Suprapubic skin (tissue), 4 donors: ENCODE results near the gene HERC4. TPM values are rescaled to one million over a fixed set of nuclear protein-coding genes. Genes with fewer than 3 reads are reported as not detected.

Experiments
- DNase-seq, 2 donors: peaks; one replicate each; pipeline ENCODE4 v3.0.0-alpha.2; 2019; ENCODE audit warnings: low spot score in 2 of 2
- H3K27ac ChIP-seq: fragments of 200-600 bp; sonication (generic); one replicate; pipeline ENCODE4 v1.5.1; 2019
- H3K27me3 ChIP-seq: fragments of 200-600 bp; sonication (generic); one replicate; pipeline ENCODE4 v1.5.1; 2019
- H3K36me3 ChIP-seq: fragments of 200-600 bp; sonication (generic); one replicate; pipeline ENCODE4 v1.5.1; 2019
- H3K4me1 ChIP-seq: fragments of 200-600 bp; sonication (generic); one replicate; pipeline ENCODE4 v1.5.1; 2019
- H3K4me3 ChIP-seq: fragments of 200-600 bp; sonication (generic); one replicate; pipeline ENCODE4 v1.5.1; 2019; ENCODE audit warnings: mild to moderate bottlenecking
- H3K9me3 ChIP-seq: fragments of 200-600 bp; sonication (generic); one replicate; pipeline ENCODE4 v1.5.1; 2019
- CTCF ChIP-seq, 2 donors: fragments of 200-600 bp in 1 of 2; fragments of 450-650 bp in 1 of 2; sonication (generic) in 1 of 2; IDR thresholded peaks; one replicate each; pipeline ENCODE4 v1.5.1; 2016 to 2019; ENCODE audit warnings: antibody characterized with exemption in 2 of 2, mild to moderate bottlenecking in 1 of 2, moderate library complexity in 1 of 2
- EP300 ChIP-seq: sonication (generic); formaldehyde crosslinking; IDR thresholded peaks from one replicate; pipeline ENCODE4 v1.6.1; 2017; ENCODE audit warnings: antibody characterized with exemption
- POLR2A ChIP-seq, 2 donors: fragments of 450-650 bp; IDR thresholded peaks; one replicate each; pipeline ENCODE4 v1.6.1; 2017; ENCODE audit warnings: antibody characterized with exemption in 2 of 2, mild to moderate bottlenecking in 2 of 2, moderate library complexity in 2 of 2
- POLR2AphosphoS5 ChIP-seq, 3 donors: sonication (generic); formaldehyde crosslinking; IDR thresholded peaks; one replicate each; pipeline ENCODE4 v1.6.1; 2017; ENCODE audit warnings: antibody characterized with exemption in 3 of 3
- WGBS: methylation state at CpG from one replicate; pipeline ENCODE4 v1.1.5; 2018; 5-methylcytosine and 5-hydroxymethylcytosine counted together
- total RNA-seq, 4 donors: library from RNA; depleted of rRNA; stranded (reverse); fragments of >200 nt; gene quantifications; one replicate each; pipeline ENCODE4 v1.1.0, GENCODE V29; 2016

Gene HERC4
- total RNA-seq, 4 donors from 2014 or later = 25.8 to 92.1 (median 31.4) TPM

- Histone ChIP-seq H3K4me3 (no peak overlapping the region), H3K27ac (no peak overlapping the region), H3K9me3 (no peaks in the 10 kb centered on the region), H3K27me3 (no peaks in the 10 kb centered on the region), H3K36me3 (no peaks in the 10 kb centered on the region), H3K4me1 (no peaks in the 10 kb centered on the region)
- no peak for DNase-seq
- WGBS = 80% methylated on average over 4 of the region's 4 CpGs
- no peak for TF ChIP-seq POLR2A (IDR thresholded peaks at IDR 0.05)
- no peak for TF ChIP-seq CTCF (IDR thresholded peaks at IDR 0.05)
- no peak for TF ChIP-seq EP300
- TF ChIP-seq POLR2AphosphoS5 (IDR thresholded peaks at IDR 0.05) = no peak
Measured at GRCh38 chr10:68084469-68084868, 9.4 kb upstream of the HERC4 start.

- Histone ChIP-seq H3K9me3 (no peaks in the 10 kb centered on the region), H3K4me1 (no peaks in the 10 kb centered on the region), H3K27ac (no peak overlapping the region), H3K27me3 (no peaks in the 10 kb centered on the region), H3K36me3 (no peaks in the 10 kb centered on the region), H3K4me3 (no peak overlapping the region)
- 45% methylated on average over 1 of the region's 1 CpG for WGBS
- TF ChIP-seq POLR2A (IDR thresholded peaks at IDR 0.05) = no peak
- no peak for TF ChIP-seq POLR2AphosphoS5 (IDR thresholded peaks at IDR 0.05)
- TF ChIP-seq EP300 = no peak
- TF ChIP-seq CTCF (IDR thresholded peaks at IDR 0.05) = no peak
- no peak for DNase-seq
Measured at GRCh38 chr10:68083953-68084352, 8.9 kb upstream of the HERC4 start.

GRCh38 chr10:68082872-68083271, 7.8 kb upstream of the HERC4 start:
- no peak for DNase-seq
- H3K4me3 ChIP-seq = no peak overlapping the region
- no peaks in the 10 kb centered on the region for H3K36me3 ChIP-seq
- no peak for TF ChIP-seq CTCF (IDR thresholded peaks at IDR 0.05)
- TF ChIP-seq POLR2A (IDR thresholded peaks at IDR 0.05) = no peak
- TF ChIP-seq EP300 = no peak
- no peak for TF ChIP-seq POLR2AphosphoS5 (IDR thresholded peaks at IDR 0.05)
- no peaks in the 10 kb centered on the region for H3K27me3 ChIP-seq
- H3K27ac ChIP-seq = no peak overlapping the region
- WGBS = 25% methylated on average over 1 of the region's 1 CpG
- no peaks in the 10 kb centered on the region for H3K9me3 ChIP-seq
- H3K4me1 ChIP-seq = no peaks in the 10 kb centered on the region

GRCh38 chr10:68081916-68082315, 6.8 kb upstream of the HERC4 start:
- no peak for DNase-seq
- H3K27ac ChIP-seq = no peak overlapping the region
- H3K36me3 ChIP-seq = no peaks in the 10 kb centered on the region
- H3K4me3 ChIP-seq = no peak overlapping the region
- no peaks in the 10 kb centered on the region for H3K27me3 ChIP-seq
- 86% methylated on average over 6 of the region's 6 CpGs for WGBS
- no peak for TF ChIP-seq CTCF (IDR thresholded peaks at IDR 0.05)
- no peak for TF ChIP-seq POLR2A (IDR thresholded peaks at IDR 0.05)
- TF ChIP-seq EP300 = no peak
- no peak for TF ChIP-seq POLR2AphosphoS5 (IDR thresholded peaks at IDR 0.05)
- H3K9me3 ChIP-seq = no peaks in the 10 kb centered on the region
- no peaks in the 10 kb centered on the region for H3K4me1 ChIP-seq

- Histone ChIP-seq H3K4me3 (no peak overlapping the region), H3K27ac (no peak overlapping the region), H3K9me3 (no peaks in the 10 kb centered on the region), H3K27me3 (no peaks in the 10 kb centered on the region), H3K4me1 (no peaks in the 10 kb centered on the region), H3K36me3 (no peaks in the 10 kb centered on the region)
- DNase-seq = no peak
- TF ChIP-seq CTCF (IDR thresholded peaks at IDR 0.05) (no peak), POLR2AphosphoS5 (IDR thresholded peaks at IDR 0.05) (no peak), EP300 (no peak), POLR2A (IDR thresholded peaks at IDR 0.05) (no peak)
- WGBS = 85% methylated on average over 5 of the region's 5 CpGs
Measured at GRCh38 chr10:68080853-68081431, 5.9 kb upstream of the HERC4 start.
